Kidney tubule cell (primary cell): Measurements from ENCODE around the gene PTTG1IP.

Source experiments
- DNase-seq: peaks from one replicate; pipeline ENCODE4 v3.0.0-alpha.2; 2018; ENCODE audit warnings: low spot score

The PTTG1IP gene

GRCh38 chr21:44819283-44820243 is 53.9 kb downstream of the PTTG1IP start:
- no peak for DNase-seq

GRCh38 chr21:44818640-44819011 is 54.9 kb downstream of the PTTG1IP start:
- no peak for DNase-seq

DNA sequence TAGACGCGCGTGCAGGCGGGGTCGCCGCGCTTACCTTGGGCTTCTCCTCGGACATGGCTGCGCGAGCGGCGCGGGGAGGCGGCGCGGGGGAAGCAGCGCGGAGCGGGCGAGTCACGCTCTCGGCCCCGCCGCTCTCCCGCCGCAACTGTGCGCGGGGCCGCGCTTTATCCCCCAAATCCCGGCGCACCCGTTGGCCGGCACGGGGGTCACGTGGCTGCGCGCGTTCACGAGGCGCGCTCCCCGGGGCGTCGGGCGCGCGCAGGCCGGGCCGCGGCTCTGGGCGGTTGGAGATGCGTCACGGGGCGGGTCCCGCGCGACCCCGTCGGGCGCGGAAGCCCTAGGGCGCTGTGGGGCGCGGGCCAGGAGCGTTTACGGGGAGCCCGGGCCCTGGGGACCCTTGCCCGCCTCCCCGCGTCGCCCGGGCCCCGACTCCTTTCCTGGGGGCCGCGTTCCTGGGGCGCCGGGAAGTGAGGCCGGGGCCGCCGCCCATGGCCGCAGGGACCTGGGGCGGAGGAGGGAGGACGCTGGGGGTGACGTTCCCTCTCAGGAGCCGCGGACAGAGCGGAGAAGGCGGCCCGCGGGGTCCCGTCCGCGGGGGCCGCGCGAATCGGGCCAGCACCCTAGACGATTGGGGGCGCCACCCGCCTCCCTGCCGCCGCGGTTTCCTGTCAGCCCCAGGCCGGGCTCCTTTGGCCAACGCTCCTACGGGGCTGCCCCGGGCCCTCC is 55.4 kb downstream of the PTTG1IP start, which contains the start of gene SUMO3:
SUMO3 (minus strand) TSS at position 149 of the 726 bp plus-strand sequence; CDS start at position 55, 94 bp downstream.
- peak; percentile 83 for DNase-seq

- DNase-seq, result peak; percentile 88
Measured at GRCh38 chr21:44817506-44817880, 56.0 kb downstream of the PTTG1IP start.

DNA sequence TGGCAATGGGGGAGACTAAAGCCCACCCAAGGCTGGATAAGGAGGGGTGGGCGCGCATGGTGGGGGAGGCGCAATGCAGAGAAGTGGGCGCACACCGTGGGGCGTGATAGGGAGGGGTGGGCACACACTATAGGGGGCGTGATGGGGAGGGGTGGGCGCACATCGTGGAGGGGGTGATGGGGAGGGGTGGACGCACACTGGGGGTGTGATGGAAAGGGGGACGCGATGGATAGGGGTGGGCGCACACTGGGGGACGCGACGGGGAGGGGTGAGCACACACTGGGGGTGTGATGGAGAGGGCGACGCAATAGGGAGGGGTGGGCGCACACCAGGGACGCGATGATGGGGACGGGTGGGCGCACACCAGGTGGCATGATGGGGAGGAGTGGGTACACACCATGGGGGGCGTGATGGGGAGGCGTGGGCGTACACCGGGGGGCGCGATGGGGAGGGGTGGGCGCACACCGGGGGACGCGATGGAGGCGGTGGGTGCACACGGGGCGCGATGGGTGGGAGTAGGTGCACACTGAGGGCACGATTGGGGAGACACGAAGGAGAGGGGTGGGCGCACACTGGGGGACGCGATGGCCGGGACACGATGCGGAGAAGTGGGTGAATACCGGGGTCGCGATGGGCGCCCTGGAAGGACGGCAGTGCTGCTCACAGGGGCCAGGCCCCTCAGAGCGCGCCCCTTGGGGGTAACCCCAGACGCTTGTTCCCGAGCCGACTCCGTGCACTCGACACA is 56.6 kb downstream of the PTTG1IP start:
- no peak for DNase-seq

DNA sequence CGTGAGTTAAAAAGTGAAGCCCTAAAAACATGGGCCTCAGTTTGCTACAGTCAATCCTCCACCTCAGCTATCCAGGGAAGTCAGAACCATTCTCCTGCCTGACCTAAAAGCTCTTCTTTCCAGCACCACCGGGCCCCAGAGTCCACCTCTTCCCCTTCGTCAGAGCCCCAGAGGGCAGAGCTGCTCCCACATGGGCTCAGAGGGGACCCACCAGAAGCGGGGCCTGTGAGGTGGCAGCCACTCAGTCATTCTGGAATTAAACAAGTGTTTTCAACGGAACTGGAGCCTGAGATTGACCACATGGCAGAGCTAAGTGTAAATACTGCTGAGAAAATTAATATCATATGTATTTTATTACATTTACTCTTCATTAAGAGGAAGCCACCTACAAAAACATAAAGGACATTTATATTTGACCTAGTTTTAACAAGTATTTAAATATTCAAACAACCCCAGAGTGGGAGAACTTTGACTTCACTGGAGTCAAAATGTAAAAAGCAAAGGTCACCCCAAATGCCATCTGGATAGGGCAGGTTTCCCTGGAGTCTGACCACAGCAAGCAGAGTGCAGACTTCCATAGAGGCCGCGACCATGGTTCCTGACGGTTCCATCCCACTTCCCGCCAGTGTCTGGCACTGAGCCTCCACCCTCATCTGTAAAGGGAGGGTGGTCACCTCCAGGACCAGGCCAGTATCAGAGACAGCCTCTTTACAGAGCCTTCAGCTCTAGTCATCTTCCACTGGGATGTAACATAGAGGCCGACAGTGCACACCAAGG is 57.5 kb downstream of the PTTG1IP start:
- DNase-seq, result no peak

- DNase-seq, result no peak
Measured at GRCh38 chr21:44815225-44815624, 58.3 kb downstream of the PTTG1IP start.

GRCh38 chr21:44814498-44815023 is 58.9 kb downstream of the PTTG1IP start:
- no peak for DNase-seq

DNA sequence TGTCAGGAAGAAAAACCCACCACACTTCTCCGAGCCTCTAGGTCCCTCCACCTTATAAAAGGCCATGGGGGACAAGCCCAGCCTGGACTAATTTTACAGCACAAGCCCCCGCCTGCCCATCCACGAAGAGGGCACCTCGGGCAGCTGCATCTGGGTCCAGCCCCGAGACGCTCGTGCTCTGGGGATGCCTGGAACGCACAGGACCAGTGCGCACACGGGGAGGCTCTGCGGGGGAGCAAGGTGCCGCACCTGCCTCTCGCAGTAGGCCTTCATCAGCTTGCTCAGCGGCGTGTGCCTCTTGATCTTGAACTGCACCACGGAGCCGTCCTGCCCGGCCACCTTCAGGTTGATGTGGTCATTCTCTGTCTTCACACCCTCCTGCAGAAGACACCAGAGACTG is 59.8 kb downstream of the PTTG1IP start:
- DNase-seq, result no peak

DNA sequence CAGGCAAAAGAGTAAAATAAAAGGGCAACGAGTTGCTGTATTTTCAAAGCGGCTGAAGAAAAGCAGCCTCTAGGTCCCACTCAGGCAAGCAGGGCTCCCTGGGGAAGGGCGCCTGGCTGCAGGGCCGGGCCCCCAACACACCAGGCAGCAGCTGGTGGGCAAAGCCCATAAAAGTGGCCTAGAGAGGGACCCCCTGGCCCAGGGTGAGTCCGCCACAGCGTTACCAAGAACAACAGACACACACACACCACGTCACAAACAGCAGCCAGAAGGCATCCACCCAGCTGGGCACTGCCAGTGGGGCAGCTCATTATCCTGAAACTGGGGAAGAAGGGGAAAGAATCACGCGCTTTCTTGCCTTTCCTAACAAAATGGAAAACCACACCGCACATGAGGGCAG is 60.3 kb downstream of the PTTG1IP start:
- DNase-seq, result no peak

- no peak for DNase-seq
Measured at GRCh38 chr21:44812640-44813039, 60.9 kb downstream of the PTTG1IP start.

DNA sequence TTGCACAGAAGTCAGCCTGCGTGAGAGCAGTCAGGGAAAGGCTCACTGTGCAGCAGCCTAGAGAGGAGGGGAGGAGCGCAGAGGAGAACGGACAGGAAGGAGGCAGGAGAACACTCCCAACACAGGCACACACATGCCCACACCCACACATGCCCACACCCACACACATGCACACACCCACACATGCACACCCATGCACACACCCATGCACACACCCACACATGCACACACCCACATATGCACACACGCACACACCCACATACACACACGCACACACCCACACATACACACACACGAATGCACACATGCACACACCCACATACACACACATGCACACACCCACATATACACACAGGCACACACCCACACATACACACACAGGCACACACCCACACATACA is 62.7 kb downstream of the PTTG1IP start:
- DNase-seq, result no peak

GRCh38 chr21:44805859-44806258 is 67.6 kb downstream of the PTTG1IP start:
- no peak for DNase-seq

DNA sequence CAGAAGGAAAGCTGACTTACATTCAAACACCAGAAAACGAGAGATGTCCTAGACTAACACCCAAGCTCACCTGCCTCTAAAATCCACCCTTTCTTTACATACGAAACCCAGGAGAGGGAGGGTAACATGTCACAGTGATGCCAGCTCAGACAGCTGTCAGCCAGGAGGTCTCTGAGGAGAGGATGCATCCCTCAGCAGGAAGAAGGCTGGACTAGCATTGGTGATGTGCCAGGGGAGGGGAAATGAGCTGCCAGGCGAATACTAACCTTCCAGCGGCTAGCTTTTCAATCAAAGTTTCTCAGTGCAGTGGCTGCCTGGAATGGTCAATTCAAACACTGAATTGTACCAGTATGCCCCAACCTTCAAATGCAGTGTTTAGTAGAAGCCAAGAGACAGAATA is 68.3 kb downstream of the PTTG1IP start:
- DNase-seq, result no peak

DNA sequence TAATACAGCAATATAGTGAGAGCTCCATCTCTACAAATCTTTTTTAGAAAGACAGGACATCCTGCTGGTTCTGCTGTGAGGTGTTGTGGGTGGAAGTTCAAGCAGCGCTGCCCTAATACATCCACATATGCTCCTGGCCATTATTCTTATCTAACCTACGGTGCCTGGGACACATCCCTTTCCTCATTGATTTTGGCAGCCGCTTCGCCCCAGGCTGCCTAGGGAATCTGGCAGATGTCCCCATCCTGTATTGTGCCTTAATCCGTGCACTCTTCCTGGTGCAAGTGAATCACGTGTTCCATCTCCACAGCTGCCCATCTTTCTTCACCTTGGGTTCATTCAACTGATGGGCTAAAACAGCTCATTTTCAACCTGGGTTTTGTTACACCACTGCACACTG is 68.7 kb downstream of the PTTG1IP start:
- no peak for DNase-seq

DNA sequence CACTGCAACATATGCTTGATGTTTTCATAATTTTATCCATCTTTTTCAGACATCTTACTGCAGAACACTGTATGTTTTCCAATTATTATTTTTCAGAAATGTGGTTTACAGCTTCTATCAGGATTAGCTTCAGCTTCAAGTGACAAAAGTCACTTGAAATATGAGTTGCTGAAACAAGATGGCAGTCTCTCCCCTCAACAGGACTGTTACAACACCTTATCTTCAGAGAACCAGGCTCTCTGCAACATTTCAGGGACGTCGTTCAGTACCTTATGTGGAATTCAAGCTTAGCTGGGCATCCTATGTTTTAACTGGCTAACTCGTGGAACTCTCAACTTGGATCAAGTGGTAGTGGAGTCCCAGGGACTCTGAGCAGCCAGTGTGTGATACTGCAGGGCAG is 69.8 kb downstream of the PTTG1IP start:
- DNase-seq, result no peak

GRCh38 chr21:44802396-44803153 is 70.9 kb downstream of the PTTG1IP start:
- peak; percentile 34 for DNase-seq

GRCh38 chr21:44801468-44802395 is 71.8 kb downstream of the PTTG1IP start, which contains the start of gene UBE2G2:
Gene UBE2G2, minus strand, starts transcription at chr21:44801820. Its CDS starts 72 bp downstream, at chr21:44801748.
- DNase-seq, result peak; percentile 81

- peak; percentile 56 for DNase-seq
Measured at GRCh38 chr21:44800971-44801467, 72.5 kb downstream of the PTTG1IP start.
